HCT116 (cell line): ENCODE measurements around the gene IQCK. TPM values are rescaled to one million over a fixed set of nuclear protein-coding genes. Genes with fewer than 3 reads are reported as not detected.

Experiments
- ATAC-seq: fragments of 200-7000 bp; cut with Tn5 transposase; 2 replicates; pipeline ENCODE4 v1.9.1; 2020; ENCODE audit warnings: mild to moderate bottlenecking, moderate library complexity
- BruUV-seq: library from RNA; stranded (reverse); fragments of 400-500 nt; replicated peaks from 2 replicates; lab custom pipeline; 2021; lab: Mats Ljungman, UMichigan
- CTCF ChIA-PET: fragments of 300-600 bp; sonication (Branson Sonifier 250); formaldehyde crosslinking; loops from one replicate; lab custom pipeline; 2021; ENCODE audit warnings: antibody characterized with exemption; lab: Charles Lee
- POLR2A ChIA-PET: fragments of 300-600, 350-600 bp; sonication (Branson Sonifier 250); formaldehyde crosslinking; loops from one replicate; lab custom pipeline; 2021; ENCODE audit warnings: antibody characterized with exemption; lab: Charles Lee
- RAD21 ChIA-PET, 2 experiments: fragments of 300-600 bp; sonication (Branson Sonifier 250); formaldehyde crosslinking; loops; one replicate each; lab custom pipeline; 2023; ENCODE audit warnings: low total read pairs in 2 of 2; ENCODE audit not compliant: uncharacterized antibody in 2 of 2, unreplicated experiment in 2 of 2, low non-redundant PET in 1 of 2; lab: Charles Lee
- DNase-seq: peaks from one replicate; pipeline ENCODE4 v3.0.0-alpha.2; 2010; ENCODE audit warnings: low read depth, low spot score
- H2AFZ ChIP-seq: fragments of 200-600 bp; shearing (Covaris generic), sonication (generic); 2 replicates; pipeline ENCODE4 v1.6.1; 2017; ENCODE audit warnings: low read depth, mixed run types, mixed read lengths, antibody characterized with exemption, low read length; ENCODE audit not compliant: poor library complexity, severe bottlenecking
- H3K27ac ChIP-seq: 2 replicates; pipeline ENCODE4 v1.5.1; 2012; ENCODE audit warnings: low read depth, low read length
- H3K27me3 ChIP-seq: fragments of 200-600 bp; sonication (generic); 2 replicates; pipeline ENCODE4 v1.6.1; 2016; ENCODE audit warnings: mixed run types, low read length, mixed read lengths; ENCODE audit not compliant: insufficient read depth
- H3K36me3 ChIP-seq, 2 experiments: fragments of 200-500 bp in 1 of 2; fragments of 200-600 bp in 1 of 2; sonication (Bioruptor generic) in 1 of 2; sonication (generic) in 1 of 2; 2 replicates each; pipeline versions ENCODE4 v1.5.1 to v1.6.1; 2014 to 2016; ENCODE audit warnings: low read length in 2 of 2, inconsistent platforms in 1 of 2, mixed read lengths in 1 of 2, mixed run types in 1 of 2; ENCODE audit not compliant: insufficient read depth in 2 of 2, control insufficient read depth in 1 of 2
- H3K4me1 ChIP-seq, 2 experiments: fragments of 200-600 bp in 1 of 2; sonication (generic) in 1 of 2; 2 replicates each; pipeline versions ENCODE4 v1.5.1 to v1.6.1; 2012 to 2017; ENCODE audit warnings: low read length in 2 of 2, inconsistent platforms in 1 of 2, mild to moderate bottlenecking in 1 of 2, mixed read lengths in 1 of 2, mixed run types in 1 of 2, moderate library complexity in 1 of 2; ENCODE audit not compliant: insufficient read depth in 2 of 2, control insufficient read depth in 1 of 2
- H3K4me2 ChIP-seq: fragments of 200-600 bp; sonication (generic); 2 replicates; pipeline ENCODE4 v1.6.1; 2017; ENCODE audit warnings: mixed run types, low read length, mixed read lengths
- H3K4me3 ChIP-seq, 2 experiments: fragments of 200-600 bp in 1 of 2; sonication (generic) in 1 of 2; replicated peaks in 1 of 2; 2 replicates each; pipeline ENCODE4 v1.5.1; 2011 to 2016; ENCODE audit warnings: low read length in 2 of 2, control low read depth in 1 of 2, low read depth in 1 of 2, mild to moderate bottlenecking in 1 of 2, mixed read lengths in 1 of 2, mixed run types in 1 of 2
- H3K79me2 ChIP-seq: fragments of 200-600 bp; sonication (generic); 2 replicates; pipeline ENCODE4 v1.6.1; 2017; ENCODE audit warnings: mild to moderate bottlenecking, mixed run types, low read length, moderate library complexity, mixed read lengths; ENCODE audit not compliant: insufficient read depth
- H3K9ac ChIP-seq: fragments of 200-600 bp; sonication (generic); 2 replicates; pipeline ENCODE4 v1.6.1; 2016; ENCODE audit warnings: low read length, mixed read lengths
- H3K9me2 ChIP-seq: fragments of 200-600 bp; sonication (generic), shearing (Covaris generic); 2 replicates; pipeline ENCODE4 v1.6.1; 2017; ENCODE audit warnings: mixed run types, mild to moderate bottlenecking, moderate library complexity; ENCODE audit not compliant: insufficient read depth
- H3K9me3 ChIP-seq, 2 experiments: fragments of 200-500 bp in 1 of 2; fragments of 200-600 bp in 1 of 2; sonication (Bioruptor generic) in 1 of 2; sonication (generic) in 1 of 2; 2 replicates each; pipeline ENCODE4 v1.6.1; 2014 to 2017; ENCODE audit warnings: low read length in 2 of 2, mixed read lengths in 2 of 2, inconsistent platforms in 1 of 2, low read depth in 1 of 2, mild to moderate bottlenecking in 1 of 2, mixed run types in 1 of 2, moderate library complexity in 1 of 2; ENCODE audit not compliant: control insufficient read depth in 1 of 2, insufficient read depth in 1 of 2
- H4K20me1 ChIP-seq: fragments of 200-600 bp; sonication (generic), shearing (Covaris generic); 2 replicates; pipeline ENCODE4 v1.6.1; 2017; ENCODE audit warnings: mixed run types, mild to moderate bottlenecking, moderate library complexity; ENCODE audit not compliant: insufficient read depth
- CTCF ChIP-seq, 3 experiments: fragments of 200-600 bp in 1 of 3; sonication (generic) in 1 of 3; IDR thresholded peaks in 2 of 3; conservative IDR thresholded peaks in 1 of 3; 2 replicates each; pipeline ENCODE4 v1.5.1; 2012 to 2017; ENCODE audit warnings: low read depth in 2 of 3, low read length in 2 of 3, antibody characterized with exemption in 1 of 3, borderline replicate concordance in 1 of 3, control low read depth in 1 of 3, mild to moderate bottlenecking in 1 of 3, mixed read lengths in 1 of 3, mixed run types in 1 of 3, moderate library complexity in 1 of 3; ENCODE audit not compliant: insufficient read depth in 1 of 3
- EGR1 ChIP-seq: IDR thresholded peaks from 2 replicates; pipeline ENCODE4 v1.6.1; 2012; ENCODE audit warnings: low read depth
- ELF1 ChIP-seq: IDR thresholded peaks from 2 replicates; pipeline ENCODE4 v1.6.1; 2012; ENCODE audit warnings: low read depth, borderline replicate concordance
- EZH2phosphoT487 ChIP-seq: fragments of 200-600 bp; IDR thresholded peaks from 2 replicates; pipeline ENCODE4 v1.6.1; 2018; ENCODE audit warnings: antibody characterized with exemption, borderline replicate concordance
- FOSL1 ChIP-seq: IDR thresholded peaks from 2 replicates; pipeline ENCODE4 v1.6.1; 2012; ENCODE audit warnings: low read depth
- POLR2AphosphoS5 ChIP-seq: IDR thresholded peaks from 2 replicates; pipeline ENCODE4 v1.6.1; 2011; ENCODE audit warnings: mild to moderate bottlenecking, low read depth, low read length, moderate library complexity
- RAD21 ChIP-seq: IDR thresholded peaks from 2 replicates; pipeline ENCODE4 v1.6.1; 2012; ENCODE audit warnings: low read depth, mild to moderate bottlenecking
- SP1 ChIP-seq: IDR thresholded peaks from 2 replicates; pipeline ENCODE4 v1.6.1; 2012; ENCODE audit warnings: low read depth
- SRF ChIP-seq: IDR thresholded peaks from 2 replicates; pipeline ENCODE4 v1.6.1; 2012; ENCODE audit warnings: low read depth
- YY1 ChIP-seq: IDR thresholded peaks from 2 replicates; pipeline ENCODE4 v1.6.1; 2011; ENCODE audit warnings: low read length, low read depth, moderate library complexity, mild to moderate bottlenecking; ENCODE audit not compliant: insufficient replicate concordance; ENCODE audit errors: extremely low read depth
- ZNF274 ChIP-seq: fragments of 200-500 bp; sonication (Bioruptor generic); IDR thresholded peaks from 2 replicates; pipeline ENCODE4 v1.6.1; 2014; ENCODE audit warnings: mild to moderate bottlenecking, low read depth, low read length, inconsistent platforms
- intact Hi-C: fragments of 100-400 bp; cut with micrococcal nuclease; formaldehyde crosslinking; loops from 2 replicates; pipeline ENCODE4 v1.10.0; 2022
- total RNA-seq: library from RNA; stranded (reverse); gene quantifications from one replicate; pipeline ENCODE4 v1.2.1, GENCODE V29; 2021; ENCODE audit not compliant: unreplicated experiment
- TF ChIP-seq, protein P1 (sequence below): IDR thresholded peaks from 2 replicates; pipeline ENCODE4 v1.6.1; 2011; ENCODE audit warnings: mild to moderate bottlenecking, low read length, moderate library complexity; ENCODE audit not compliant: insufficient replicate concordance; ENCODE audit errors: extremely low read depth

Gene IQCK
- total RNA-seq, 1 experiment from 2014 or later = 11.8 TPM

DNA sequence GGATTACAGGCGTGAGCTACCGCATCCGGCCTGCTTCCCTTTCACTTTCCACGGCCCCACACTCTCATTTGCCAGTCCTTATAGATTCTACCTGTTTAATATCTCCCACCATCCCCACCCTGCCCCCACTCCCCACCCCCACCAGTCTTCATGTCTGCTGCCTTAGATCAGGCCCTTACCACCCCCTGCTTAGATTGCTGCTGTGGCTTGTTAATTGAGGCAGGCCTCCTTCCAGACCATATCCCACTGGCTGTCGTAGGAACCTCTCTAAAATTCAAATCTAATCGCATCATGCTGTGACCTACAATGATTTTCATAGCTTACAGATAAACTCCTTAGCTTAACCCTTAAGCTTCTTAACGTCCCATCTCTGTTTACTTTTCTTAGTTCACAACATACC is 4.9 kb downstream of the IQCK start:
- H4K20me1 ChIP-seq = no peaks in the 10 kb centered on the region
- no peak overlapping the region for H2AFZ ChIP-seq
- H3K9me2 ChIP-seq = no peaks in the 10 kb centered on the region
- no peaks in the 10 kb centered on the region for H3K36me3 ChIP-seq
- no peak overlapping the region for H3K4me2 ChIP-seq
- no peak overlapping the region for H3K27ac ChIP-seq
- ChIA-PET RAD21 (no interaction called here), CTCF (no interaction called here), POLR2A (no interaction called here)
- no peak overlapping the region for H3K9ac ChIP-seq
- ATAC-seq (no peak), DNase-seq (no peak)
- intact Hi-C loops = no loop called here
- H3K4me3 ChIP-seq = no peak overlapping the region
- peaks cover 21% of the 10 kb centered on the region for H3K79me2 ChIP-seq
- peaks cover 0 to 8% of the 10 kb centered on the region in 2 experiments; a peak in 2 of 4 replicates for H3K4me1 ChIP-seq
- H3K27me3 ChIP-seq = no peaks in the 10 kb centered on the region
- TF ChIP-seq SP1 = no peak
- TF ChIP-seq, protein P1, sequence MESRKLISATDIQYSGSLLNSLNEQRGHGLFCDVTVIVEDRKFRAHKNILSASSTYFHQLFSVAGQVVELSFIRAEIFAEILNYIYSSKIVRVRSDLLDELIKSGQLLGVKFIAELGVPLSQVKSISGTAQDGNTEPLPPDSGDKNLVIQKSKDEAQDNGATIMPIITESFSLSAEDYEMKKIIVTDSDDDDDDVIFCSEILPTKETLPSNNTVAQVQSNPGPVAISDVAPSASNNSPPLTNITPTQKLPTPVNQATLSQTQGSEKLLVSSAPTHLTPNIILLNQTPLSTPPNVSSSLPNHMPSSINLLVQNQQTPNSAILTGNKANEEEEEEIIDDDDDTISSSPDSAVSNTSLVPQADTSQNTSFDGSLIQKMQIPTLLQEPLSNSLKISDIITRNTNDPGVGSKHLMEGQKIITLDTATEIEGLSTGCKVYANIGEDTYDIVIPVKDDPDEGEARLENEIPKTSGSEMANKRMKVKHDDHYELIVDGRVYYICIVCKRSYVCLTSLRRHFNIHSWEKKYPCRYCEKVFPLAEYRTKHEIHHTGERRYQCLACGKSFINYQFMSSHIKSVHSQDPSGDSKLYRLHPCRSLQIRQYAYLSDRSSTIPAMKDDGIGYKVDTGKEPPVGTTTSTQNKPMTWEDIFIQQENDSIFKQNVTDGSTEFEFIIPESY = no peak
- no peak for TF ChIP-seq ELF1
- TF ChIP-seq YY1 = no peak
- TF ChIP-seq RAD21 = no peak
- no peak for TF ChIP-seq POLR2AphosphoS5
- TF ChIP-seq FOSL1 = no peak
- no peak for TF ChIP-seq SRF
- no peak for TF ChIP-seq ZNF274
- TF ChIP-seq EGR1 = no peak
- TF ChIP-seq CTCF (IDR thresholded peaks at IDR 0.05 in 2 of 3, conservative IDR thresholded peaks at IDR 0.05 in 1 of 3; ENCODE audit: borderline replicate concordance in 1 of 3, insufficient read depth in 1 of 3, low read depth in 2 of 3, low read length in 2 of 3) = no peak
- no peak for TF ChIP-seq EZH2phosphoT487
- no peaks in the 10 kb centered on the region for H3K9me3 ChIP-seq
- BruUV-seq = no TSS peak
